Brain microvascular endothelial cell (primary cell): ENCODE results near the gene ZC3H13.

Experiments
- DNase-seq: peaks from one replicate; pipeline ENCODE4 v3.0.0-alpha.2; 2020
- H3K27ac ChIP-seq: fragments of 250-450 bp; sonication (Bioruptor Pico); 2 replicates; pipeline ENCODE4 v1.5.1; 2020; ENCODE audit warnings: mild to moderate bottlenecking, moderate library complexity
- H3K27me3 ChIP-seq: fragments of 250-450 bp; sonication (Bioruptor Pico); replicated peaks from 2 replicates; pipeline ENCODE4 v1.5.1; 2020; ENCODE audit warnings: mild to moderate bottlenecking
- H3K36me3 ChIP-seq: fragments of 250-450 bp; sonication (Bioruptor Pico); replicated peaks from 2 replicates; pipeline ENCODE4 v1.5.1; 2020; ENCODE audit warnings: mild to moderate bottlenecking
- H3K4me3 ChIP-seq: 2 replicates; pipeline ENCODE4 v1.5.1; 2011; ENCODE audit warnings: low read depth, mild to moderate bottlenecking, control low read depth, low read length, moderate library complexity
- CTCF ChIP-seq: IDR thresholded peaks from 2 replicates; pipeline ENCODE4 v1.5.1; 2011; ENCODE audit warnings: low read depth, mild to moderate bottlenecking, moderate library complexity, low read length, control low read depth, inconsistent platforms; ENCODE audit errors: missing control alignments
- in situ Hi-C: cut with HindIII; loops from 2 replicates; pipeline ENCODE4 v1.10.0; 2017; ENCODE audit warnings: low sequenced_read_pairs, low pct_ligation_motif_present

ZC3H13 gene

GRCh38 chr13:46058268-46058667, 5.7 kb upstream of the ZC3H13 start:
- H3K27me3 ChIP-seq = no peaks in the 10 kb centered on the region
- no peak overlapping the region for H3K4me3 ChIP-seq
- no peak overlapping the region for H3K27ac ChIP-seq
- no peaks in the 10 kb centered on the region for H3K36me3 ChIP-seq
- in situ Hi-C loops = no loop called here
- DNase-seq = no peak
- TF ChIP-seq CTCF = no peak

- TF ChIP-seq CTCF = no peak
- Histone ChIP-seq H3K27ac (no peak overlapping the region), H3K27me3 (no peaks in the 10 kb centered on the region), H3K36me3 (no peaks in the 10 kb centered on the region), H3K4me3 (no peak overlapping the region)
- DNase-seq = peak; percentile 27
- in situ Hi-C loops = no loop called here
Measured at GRCh38 chr13:46057256-46058015, 4.9 kb upstream of the ZC3H13 start.

GRCh38 chr13:46053162-46054012, 841 bp upstream of the ZC3H13 start:
- DNase-seq = no peak
- H3K4me3 ChIP-seq = peak overlapping the region; percentile 73
- H3K27me3 ChIP-seq = no peaks in the 10 kb centered on the region
- in situ Hi-C loops = no loop called here
- H3K36me3 ChIP-seq = no peaks in the 10 kb centered on the region
- no peak for TF ChIP-seq CTCF
- H3K27ac ChIP-seq = peak overlapping the region; percentile 3

GRCh38 chr13:46051968-46052318, 603 bp downstream of the ZC3H13 start:
- no peak for TF ChIP-seq CTCF
- in situ Hi-C loops = no loop called here
- DNase-seq = no peak

GRCh38 chr13:46050771-46051170, 1.8 kb downstream of the ZC3H13 start:
- Histone ChIP-seq H3K27ac (no peak overlapping the region), H3K4me3 (no peak overlapping the region), H3K36me3 (no peaks in the 10 kb centered on the region), H3K27me3 (no peaks in the 10 kb centered on the region)
- TF ChIP-seq CTCF = no peak
- DNase-seq = no peak
- in situ Hi-C loops = no loop called here

More at GRCh38 chr13:46051968-46052318, 603 bp downstream of the ZC3H13 start:
- Histone ChIP-seq H3K27me3 (no peaks in the 10 kb centered on the region), H3K27ac (peak overlapping the region; percentile 90), H3K4me3 (peak overlapping the region; percentile 73), H3K36me3 (no peaks in the 10 kb centered on the region)
